Measurements from ENCODE around the gene TMEM88. TPM values are rescaled to one million over a fixed set of nuclear protein-coding genes. Genes with fewer than 3 reads are reported as not detected.

Gene TMEM88
- total and polyA plus RNA-seq, 2 of the 13 experiments (the other 11 are each of a cell fraction or from before 2014, with no cell fraction given): 0.31 to 0.66 TPM

GRCh38 chr17:7833795-7834541 is 20.9 kb upstream of the TMEM88 start, which contains the start of gene KDM6B (continued):
- TF ChIP-seq ZNF20 (CRISPR knock-in tag; IDR thresholded peaks at IDR 0.05): no peak
- TF ChIP-seq, protein P1, sequence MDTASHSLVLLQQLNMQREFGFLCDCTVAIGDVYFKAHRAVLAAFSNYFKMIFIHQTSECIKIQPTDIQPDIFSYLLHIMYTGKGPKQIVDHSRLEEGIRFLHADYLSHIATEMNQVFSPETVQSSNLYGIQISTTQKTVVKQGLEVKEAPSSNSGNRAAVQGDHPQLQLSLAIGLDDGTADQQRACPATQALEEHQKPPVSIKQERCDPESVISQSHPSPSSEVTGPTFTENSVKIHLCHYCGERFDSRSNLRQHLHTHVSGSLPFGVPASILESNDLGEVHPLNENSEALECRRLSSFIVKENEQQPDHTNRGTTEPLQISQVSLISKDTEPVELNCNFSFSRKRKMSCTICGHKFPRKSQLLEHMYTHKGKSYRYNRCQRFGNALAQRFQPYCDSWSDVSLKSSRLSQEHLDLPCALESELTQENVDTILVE (CRISPR knock-in tag; IDR thresholded peaks at IDR 0.05): no peak
- TF ChIP-seq SMC3 (IDR thresholded peaks at IDR 0.05; ENCODE audit: low read length): no peak; the same call in 1 of the 2 replicates
- TF ChIP-seq, protein P2, sequence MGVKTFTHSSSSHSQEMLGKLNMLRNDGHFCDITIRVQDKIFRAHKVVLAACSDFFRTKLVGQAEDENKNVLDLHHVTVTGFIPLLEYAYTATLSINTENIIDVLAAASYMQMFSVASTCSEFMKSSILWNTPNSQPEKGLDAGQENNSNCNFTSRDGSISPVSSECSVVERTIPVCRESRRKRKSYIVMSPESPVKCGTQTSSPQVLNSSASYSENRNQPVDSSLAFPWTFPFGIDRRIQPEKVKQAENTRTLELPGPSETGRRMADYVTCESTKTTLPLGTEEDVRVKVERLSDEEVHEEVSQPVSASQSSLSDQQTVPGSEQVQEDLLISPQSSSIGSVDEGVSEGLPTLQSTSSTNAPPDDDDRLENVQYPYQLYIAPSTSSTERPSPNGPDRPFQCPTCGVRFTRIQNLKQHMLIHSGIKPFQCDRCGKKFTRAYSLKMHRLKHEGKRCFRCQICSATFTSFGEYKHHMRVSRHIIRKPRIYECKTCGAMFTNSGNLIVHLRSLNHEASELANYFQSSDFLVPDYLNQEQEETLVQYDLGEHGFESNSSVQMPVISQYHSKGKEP (CRISPR knock-in tag; IDR thresholded peaks at IDR 0.05): no peak
- no peak for TF ChIP-seq DMAP1 (CRISPR knock-in tag; IDR thresholded peaks at IDR 0.05)
- no peak for TF ChIP-seq FLYWCH1 (CRISPR knock-in tag; IDR thresholded peaks at IDR 0.05)
- no peak for TF ChIP-seq SAFB2 (CRISPR knock-in tag; IDR thresholded peaks at IDR 0.05; ENCODE audit: borderline replicate concordance, low read depth)
- TF ChIP-seq SSRP1 (CRISPR knock-in tag; IDR thresholded peaks at IDR 0.05): no peak
- no peak for TF ChIP-seq MTF1 (CRISPR knock-in tag; IDR thresholded peaks at IDR 0.05)
- no peak for TF ChIP-seq FOXP1 (IDR thresholded peaks at IDR 0.05)
- TF ChIP-seq FOXP1 (CRISPR knock-in tag; IDR thresholded peaks at IDR 0.05): no peak
- no peak for TF ChIP-seq ZNF33A (CRISPR knock-in tag; IDR thresholded peaks at IDR 0.05; ENCODE audit: borderline replicate concordance)
- no peak for TF ChIP-seq ZNF225 (CRISPR knock-in tag; IDR thresholded peaks at IDR 0.05)
- no peak for TF ChIP-seq ZNF318 (CRISPR knock-in tag; IDR thresholded peaks at IDR 0.05)
- no peak for TF ChIP-seq REL (CRISPR knock-in tag; conservative IDR thresholded peaks at IDR 0.05)
- TF ChIP-seq NCOA5 (CRISPR knock-in tag; IDR thresholded peaks at IDR 0.05): no peak
- TF ChIP-seq RFX3 (CRISPR knock-in tag; IDR thresholded peaks at IDR 0.05): no peak
- TF ChIP-seq E2F1 (CRISPR knock-in tag; IDR thresholded peaks at IDR 0.05): no peak
- TF ChIP-seq ZNF180 (CRISPR knock-in tag; IDR thresholded peaks at IDR 0.05; ENCODE audit: borderline replicate concordance, low read depth): no peak
- TF ChIP-seq ZNF136 (CRISPR knock-in tag; IDR thresholded peaks at IDR 0.05; ENCODE audit: low read depth): no peak

Measured in HepG2 (cell line).